ENCODE results near the gene ZNF813. TPM values are rescaled to one million over a fixed set of nuclear protein-coding genes. Genes with fewer than 3 reads are reported as not detected.

ZNF813 gene
- total RNA-seq, 1 experiment from 2014 or later: 9.6 TPM

DNA sequence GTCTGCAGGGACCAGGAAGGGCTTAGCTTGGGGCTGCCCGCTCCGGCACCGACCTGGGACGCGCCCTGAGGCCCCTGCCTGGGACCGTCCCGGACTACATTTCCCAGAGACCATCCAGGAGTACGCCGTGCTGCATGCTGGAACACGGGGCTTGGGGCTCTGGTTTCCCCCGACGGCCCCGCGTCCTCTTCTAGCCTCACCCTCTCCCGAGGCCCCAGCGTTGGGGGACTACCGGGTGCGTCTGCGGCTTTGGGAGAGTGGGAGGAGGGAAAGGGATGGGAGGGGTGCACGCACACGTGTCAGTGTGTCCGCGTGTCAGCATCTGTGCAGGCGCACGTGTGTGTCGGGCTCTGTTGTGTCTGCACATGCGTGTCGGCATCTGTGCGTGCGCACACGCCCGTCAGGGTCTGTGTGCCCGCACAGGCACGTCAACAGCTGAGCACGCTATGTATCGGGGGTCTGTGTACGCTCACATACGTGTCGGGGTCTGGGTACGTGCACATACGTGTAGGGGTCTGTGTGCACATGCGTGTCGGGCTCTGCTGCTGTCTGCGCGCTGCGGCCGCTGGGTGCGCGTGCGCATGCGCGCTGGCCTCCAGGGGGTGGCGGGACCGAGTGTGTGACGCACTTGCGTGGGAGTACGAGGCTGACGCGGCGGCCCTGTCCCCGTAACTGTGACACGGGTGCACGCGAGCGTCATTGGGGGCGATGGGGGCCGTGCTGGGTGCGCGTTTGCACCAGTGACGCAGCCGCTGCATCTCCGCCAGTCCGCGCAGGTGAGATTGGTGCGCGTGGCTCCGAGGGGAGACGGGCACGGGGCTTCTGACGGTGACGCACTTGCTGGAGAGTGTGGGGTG is 70.2 kb downstream of the ZNF813 start, which contains the start of gene ZNF331:
Gene ZNF331 (plus strand): TSS at position 625 of the 857 bp plus-strand sequence. CDS start 31,232 bp downstream, outside the sequence.
- POLR2A ChIA-PET: no interaction called here

DNA sequence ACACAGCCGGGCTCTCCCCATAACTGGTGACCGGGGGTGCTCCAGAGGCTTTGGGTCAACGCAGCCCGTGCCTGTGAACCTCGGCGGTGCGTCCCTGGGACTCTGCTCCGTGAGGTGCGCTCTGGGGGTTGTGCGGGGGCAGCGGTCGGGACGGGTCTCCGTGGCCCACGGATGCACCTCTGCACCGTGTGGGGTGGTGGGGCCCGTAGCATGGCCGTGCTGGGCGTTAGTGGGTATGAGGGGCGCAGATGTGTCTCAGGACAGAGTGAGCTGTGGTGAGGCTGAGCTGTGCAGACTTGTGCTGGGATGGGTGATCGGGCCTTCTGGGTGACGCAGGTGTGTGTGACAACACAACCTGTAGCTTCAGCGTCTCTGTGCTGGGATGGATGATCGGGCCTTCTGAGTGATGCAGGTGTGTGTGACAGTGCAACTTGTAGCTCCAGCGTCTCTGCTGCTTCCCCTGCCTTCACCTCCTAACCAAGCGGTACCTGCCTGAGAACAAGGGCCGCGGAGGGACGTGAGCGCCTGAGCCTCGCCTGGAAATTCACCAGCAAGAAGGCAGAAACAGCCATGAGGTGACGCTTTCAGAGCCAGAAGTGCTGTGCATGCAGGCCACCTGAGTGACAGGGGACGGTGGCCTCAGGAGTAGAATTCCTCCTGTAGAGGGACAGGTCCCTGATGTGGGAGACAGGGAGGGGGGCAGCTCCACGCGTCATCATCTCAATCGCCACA is 71.0 kb downstream of the ZNF813 start:
- H3K27ac ChIP-seq (ENCODE audit: low read length): peak overlapping the region; percentile 85
- peaks cover 7% of the 10 kb centered on the region; the same call in 1 of the 2 replicates for H3K36me3 ChIP-seq (ENCODE audit: control insufficient read depth, insufficient read depth, low read length)
- ChIA-PET CTCF (no interaction called here), POLR2A (no interaction called here)
- in situ Hi-C loops (cut with HindIII; ENCODE audit: low pct_unique_long_range_greater_than_20kb, low sequenced_read_pairs): no loop called here
- H3K4me3 ChIP-seq (ENCODE audit: low read depth in 2 of 2, low read length in 2 of 2): peak overlapping the region; percentile 76 to 88
- no peaks in the 10 kb centered on the region for H3K9me3 ChIP-seq (ENCODE audit: control insufficient read depth, insufficient read depth, low read depth, low read length)
- DNase-seq (ENCODE audit: low read depth, low spot score): no peak
- no peaks in the 10 kb centered on the region for H3K27me3 ChIP-seq (ENCODE audit: control insufficient read depth, insufficient read depth, low read length)
- intact Hi-C loops (cut with micrococcal nuclease; ENCODE audit: unreplicated experiment): no loop called here
- 0 out of 2 replicates have a peak, but pooled peaks cover 3% of the 10 kb centered on the region for H3K4me1 ChIP-seq (ENCODE audit: control insufficient read depth, insufficient read depth, low read length)
- TF ChIP-seq, protein P1, sequence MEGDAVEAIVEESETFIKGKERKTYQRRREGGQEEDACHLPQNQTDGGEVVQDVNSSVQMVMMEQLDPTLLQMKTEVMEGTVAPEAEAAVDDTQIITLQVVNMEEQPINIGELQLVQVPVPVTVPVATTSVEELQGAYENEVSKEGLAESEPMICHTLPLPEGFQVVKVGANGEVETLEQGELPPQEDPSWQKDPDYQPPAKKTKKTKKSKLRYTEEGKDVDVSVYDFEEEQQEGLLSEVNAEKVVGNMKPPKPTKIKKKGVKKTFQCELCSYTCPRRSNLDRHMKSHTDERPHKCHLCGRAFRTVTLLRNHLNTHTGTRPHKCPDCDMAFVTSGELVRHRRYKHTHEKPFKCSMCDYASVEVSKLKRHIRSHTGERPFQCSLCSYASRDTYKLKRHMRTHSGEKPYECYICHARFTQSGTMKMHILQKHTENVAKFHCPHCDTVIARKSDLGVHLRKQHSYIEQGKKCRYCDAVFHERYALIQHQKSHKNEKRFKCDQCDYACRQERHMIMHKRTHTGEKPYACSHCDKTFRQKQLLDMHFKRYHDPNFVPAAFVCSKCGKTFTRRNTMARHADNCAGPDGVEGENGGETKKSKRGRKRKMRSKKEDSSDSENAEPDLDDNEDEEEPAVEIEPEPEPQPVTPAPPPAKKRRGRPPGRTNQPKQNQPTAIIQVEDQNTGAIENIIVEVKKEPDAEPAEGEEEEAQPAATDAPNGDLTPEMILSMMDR (IDR thresholded peaks at IDR 0.05): no peak
- TF ChIP-seq SIN3A (IDR thresholded peaks at IDR 0.05; ENCODE audit: borderline replicate concordance, insufficient read depth, low read depth, low read length) (no peak), TCF7L2 (IDR thresholded peaks at IDR 0.05; ENCODE audit: low read depth, low read length) (no peak), POLR2AphosphoS5 (IDR thresholded peaks at IDR 0.05; ENCODE audit: low read depth, low read length) (no peak)
- TF ChIP-seq, protein P2, sequence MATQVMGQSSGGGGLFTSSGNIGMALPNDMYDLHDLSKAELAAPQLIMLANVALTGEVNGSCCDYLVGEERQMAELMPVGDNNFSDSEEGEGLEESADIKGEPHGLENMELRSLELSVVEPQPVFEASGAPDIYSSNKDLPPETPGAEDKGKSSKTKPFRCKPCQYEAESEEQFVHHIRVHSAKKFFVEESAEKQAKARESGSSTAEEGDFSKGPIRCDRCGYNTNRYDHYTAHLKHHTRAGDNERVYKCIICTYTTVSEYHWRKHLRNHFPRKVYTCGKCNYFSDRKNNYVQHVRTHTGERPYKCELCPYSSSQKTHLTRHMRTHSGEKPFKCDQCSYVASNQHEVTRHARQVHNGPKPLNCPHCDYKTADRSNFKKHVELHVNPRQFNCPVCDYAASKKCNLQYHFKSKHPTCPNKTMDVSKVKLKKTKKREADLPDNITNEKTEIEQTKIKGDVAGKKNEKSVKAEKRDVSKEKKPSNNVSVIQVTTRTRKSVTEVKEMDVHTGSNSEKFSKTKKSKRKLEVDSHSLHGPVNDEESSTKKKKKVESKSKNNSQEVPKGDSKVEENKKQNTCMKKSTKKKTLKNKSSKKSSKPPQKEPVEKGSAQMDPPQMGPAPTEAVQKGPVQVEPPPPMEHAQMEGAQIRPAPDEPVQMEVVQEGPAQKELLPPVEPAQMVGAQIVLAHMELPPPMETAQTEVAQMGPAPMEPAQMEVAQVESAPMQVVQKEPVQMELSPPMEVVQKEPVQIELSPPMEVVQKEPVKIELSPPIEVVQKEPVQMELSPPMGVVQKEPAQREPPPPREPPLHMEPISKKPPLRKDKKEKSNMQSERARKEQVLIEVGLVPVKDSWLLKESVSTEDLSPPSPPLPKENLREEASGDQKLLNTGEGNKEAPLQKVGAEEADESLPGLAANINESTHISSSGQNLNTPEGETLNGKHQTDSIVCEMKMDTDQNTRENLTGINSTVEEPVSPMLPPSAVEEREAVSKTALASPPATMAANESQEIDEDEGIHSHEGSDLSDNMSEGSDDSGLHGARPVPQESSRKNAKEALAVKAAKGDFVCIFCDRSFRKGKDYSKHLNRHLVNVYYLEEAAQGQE (IDR thresholded peaks at IDR 0.05; ENCODE audit: insufficient read depth in 1 of 2, low read depth in 2 of 2, low read length in 1 of 2): no peak
- no TSS peak for BruUV-seq (replicated peaks)
- peak; percentile 28 for ATAC-seq

More for the DNA sequence above, 70.2 kb downstream of the ZNF813 start, which contains the start of gene ZNF331:
- TF ChIP-seq, protein P2 (IDR thresholded peaks at IDR 0.05; ENCODE audit: insufficient read depth in 1 of 2, low read depth in 2 of 2, low read length in 1 of 2): peak in 1 of 2 experiments; percentile 20; a peak in 1 of 4 replicates
- TF ChIP-seq, protein P1 (IDR thresholded peaks at IDR 0.05): no peak
- TF ChIP-seq TCF7L2 (IDR thresholded peaks at IDR 0.05; ENCODE audit: low read depth, low read length) (peak; percentile 64), SIN3A (IDR thresholded peaks at IDR 0.05; ENCODE audit: borderline replicate concordance, insufficient read depth, low read depth, low read length) (peak; percentile 67), POLR2AphosphoS5 (IDR thresholded peaks at IDR 0.05; ENCODE audit: low read depth, low read length) (peak; percentile 88)
- H3K27ac ChIP-seq (ENCODE audit: low read length): peak within 1 kb of the TSS; percentile 85
- no peaks in the 10 kb centered on the region for H3K27me3 ChIP-seq (ENCODE audit: control insufficient read depth, insufficient read depth, low read length)
- DNase-seq (ENCODE audit: low read depth, low spot score) (peak; percentile 75), ATAC-seq (peak; percentile 96)
- H3K36me3 ChIP-seq (ENCODE audit: control insufficient read depth, insufficient read depth, low read length): peaks cover 7% of the 10 kb centered on the region; the same call in 1 of the 2 replicates
- in situ Hi-C loops (cut with HindIII; ENCODE audit: low pct_unique_long_range_greater_than_20kb, low sequenced_read_pairs): no loop called here
- H3K9me3 ChIP-seq (ENCODE audit: control insufficient read depth, insufficient read depth, low read depth, low read length): no peaks in the 10 kb centered on the region
- H3K4me3 ChIP-seq (ENCODE audit: low read depth in 2 of 2, low read length in 2 of 2): peak within 1 kb of the TSS; percentile 76 to 88
- intact Hi-C loops (cut with micrococcal nuclease; ENCODE audit: unreplicated experiment): no loop called here
- CTCF ChIA-PET: interaction anchor here (0.6 kb wide), 1 partner anchor 168 kb away, joined by 3 read pairs; no protein-coding TSS in a partner anchor
- BruUV-seq (replicated peaks): no TSS peak
- H3K4me1 ChIP-seq (ENCODE audit: control insufficient read depth, insufficient read depth, low read length): 0 out of 2 replicates have a peak, but pooled peaks cover 3% of the 10 kb centered on the region

All from Panc1 (cell line).